Neural crest cell (in vitro differentiated cells): ENCODE data around the gene FOXP1. TPM values are rescaled to one million over a fixed set of nuclear protein-coding genes. Genes with fewer than 3 reads are reported as not detected.

Experiments used
- DNase-seq: peaks from one replicate; pipeline ENCODE4 v3.0.0; 2021; ENCODE audit warnings: low read depth, mixed read lengths, low spot score
- H3K27ac Mint-ChIP-seq: one replicate; pipeline ENCODE4 v1.8.0; 2021; ENCODE audit warnings: mild to moderate bottlenecking, mixed read lengths; ENCODE audit not compliant: unreplicated experiment
- H3K27me3 Mint-ChIP-seq: 2 replicates; pipeline ENCODE4 v1.8.0; 2021; ENCODE audit warnings: low read depth, mild to moderate bottlenecking, mixed read lengths
- H3K36me3 Mint-ChIP-seq: 2 replicates; pipeline ENCODE4 v1.8.0; 2021; ENCODE audit warnings: low read depth, mild to moderate bottlenecking, mixed read lengths
- H3K4me1 Mint-ChIP-seq: 2 replicates; pipeline ENCODE4 v1.8.0; 2021; ENCODE audit warnings: mixed read lengths
- H3K4me3 Mint-ChIP-seq: one replicate; pipeline ENCODE4 v1.8.0; 2021; ENCODE audit warnings: mild to moderate bottlenecking, mixed read lengths
- H3K9me3 Mint-ChIP-seq: 2 replicates; pipeline ENCODE4 v1.8.0; 2021; ENCODE audit warnings: mixed read lengths
- CTCF ChIP-seq: fragments of 200-600 bp; sonication (generic); conservative IDR thresholded peaks from 2 replicates; pipeline ENCODE4 v1.5.0; 2021; ENCODE audit warnings: antibody characterized with exemption, mild to moderate bottlenecking
- total RNA-seq: library from RNA; stranded (reverse); gene quantifications from 2 replicates; pipeline ENCODE4 v1.2.1, GENCODE V29; 2021

FOXP1 gene
- total RNA-seq, 1 donor from 2014 or later, result 22.8 TPM

GRCh38 chr3:71152892-71153265 lies 430.6 kb downstream of the FOXP1 start:
- DNase-seq, result no peak
- Mint-ChIP-seq H3K27ac (no peak overlapping the region), H3K36me3 (no peaks in the 10 kb centered on the region), H3K27me3 (no peaks in the 10 kb centered on the region), H3K4me3 (no peak overlapping the region), H3K4me1 (peaks cover 4% of the 10 kb centered on the region), H3K9me3 (no peaks in the 10 kb centered on the region)
- no peak for TF ChIP-seq CTCF

GRCh38 chr3:71152039-71152891 lies 431.3 kb downstream of the FOXP1 start:
- Mint-ChIP-seq H3K4me3 (no peak overlapping the region), H3K27me3 (no peaks in the 10 kb centered on the region), H3K9me3 (no peaks in the 10 kb centered on the region), H3K36me3 (no peaks in the 10 kb centered on the region), H3K27ac (no peak overlapping the region), H3K4me1 (peaks cover 5% of the 10 kb centered on the region)
- no peak for TF ChIP-seq CTCF
- DNase-seq, result no peak

GRCh38 chr3:71149959-71150954 lies 433.3 kb downstream of the FOXP1 start:
- no peak overlapping the region for H3K4me3 Mint-ChIP-seq
- TF ChIP-seq CTCF, result no peak
- H3K27me3 Mint-ChIP-seq, result no peaks in the 10 kb centered on the region
- no peak for DNase-seq
- no peaks in the 10 kb centered on the region for H3K36me3 Mint-ChIP-seq
- H3K27ac Mint-ChIP-seq, result no peak overlapping the region
- no peaks in the 10 kb centered on the region for H3K9me3 Mint-ChIP-seq
- H3K4me1 Mint-ChIP-seq, result peaks cover 14% of the 10 kb centered on the region

- no peak overlapping the region for H3K27ac Mint-ChIP-seq
Measured at GRCh38 chr3:71148455-71149060, 435.0 kb downstream of the FOXP1 start.

More at GRCh38 chr3:71148455-71149060, 435.0 kb downstream of the FOXP1 start:
- no peak for DNase-seq
- Mint-ChIP-seq H3K4me1 (peaks cover 14% of the 10 kb centered on the region), H3K36me3 (no peaks in the 10 kb centered on the region), H3K4me3 (no peak overlapping the region), H3K27me3 (no peaks in the 10 kb centered on the region), H3K9me3 (no peaks in the 10 kb centered on the region)
- TF ChIP-seq CTCF, result no peak
